GM19324 (cell line): Measurements from ENCODE around the gene PLEKHG5.

Source experiments
- ATAC-seq: cut with Tn5 transposase; IDR thresholded peaks from one replicate; pipeline ENCODE4 v1.9.1; 2021; ENCODE audit warnings: mild to moderate bottlenecking, moderate library complexity; ENCODE audit not compliant: unreplicated experiment, low FRiP score

PLEKHG5 gene

DNA sequence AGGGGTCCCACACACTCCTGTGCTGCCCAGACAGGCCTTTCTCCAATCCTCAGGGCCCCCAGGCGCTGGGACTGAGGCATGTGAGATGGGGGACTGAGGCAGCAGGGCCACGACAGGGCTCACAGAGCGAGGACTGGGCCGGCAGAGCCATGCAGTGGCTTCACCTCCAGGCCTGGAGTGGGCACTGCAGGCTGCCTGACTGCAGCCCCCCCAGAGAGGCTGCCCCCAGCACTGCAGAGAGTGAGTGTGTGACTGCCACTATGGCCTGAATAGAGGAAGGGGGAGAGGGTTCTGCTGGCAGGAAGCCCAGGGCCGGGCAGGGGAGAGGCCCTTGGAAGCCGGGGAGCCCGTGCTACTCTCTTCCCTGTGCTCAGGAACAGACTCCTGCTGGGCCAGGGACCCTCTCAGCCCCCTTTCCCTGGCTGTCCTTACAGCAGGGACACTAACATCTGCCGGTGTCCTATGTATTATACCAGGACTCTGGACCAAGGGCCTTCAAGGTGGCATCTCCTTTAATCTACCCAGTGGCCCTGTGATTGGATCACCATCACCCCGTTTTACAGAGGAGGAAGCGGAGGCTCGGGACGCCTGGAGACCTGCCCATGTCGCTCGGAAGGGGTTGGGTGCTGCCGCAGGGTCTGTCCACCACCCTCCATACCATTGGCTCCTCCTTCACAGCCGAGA is 20.2 kb upstream of the PLEKHG5 start:
- no peak for ATAC-seq

GRCh38 chr1:6511056-6511455 is 19.6 kb upstream of the PLEKHG5 start:
- ATAC-seq: no peak

DNA sequence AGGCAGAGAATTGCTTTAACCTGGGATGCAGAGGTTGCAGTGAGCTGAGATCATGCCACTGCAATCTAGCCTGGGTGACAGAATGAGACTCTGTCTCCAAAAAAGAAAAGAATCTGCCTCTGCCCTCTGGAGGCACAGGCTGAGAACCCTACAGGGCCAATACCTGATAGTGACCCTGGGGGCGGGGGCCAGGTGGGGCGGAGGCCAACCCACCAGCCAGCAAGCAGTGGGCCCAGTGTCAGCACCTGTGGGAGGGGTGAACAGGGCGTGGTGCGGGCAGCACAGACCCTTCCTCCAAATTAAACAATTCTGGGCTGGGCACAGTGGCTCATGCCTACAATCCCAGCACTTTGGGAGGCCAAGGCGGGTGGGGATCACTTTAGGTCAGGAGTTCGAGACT is 19.0 kb upstream of the PLEKHG5 start:
- no peak for ATAC-seq

GRCh38 chr1:6509919-6510291 is 18.4 kb upstream of the PLEKHG5 start:
- no peak for ATAC-seq

DNA sequence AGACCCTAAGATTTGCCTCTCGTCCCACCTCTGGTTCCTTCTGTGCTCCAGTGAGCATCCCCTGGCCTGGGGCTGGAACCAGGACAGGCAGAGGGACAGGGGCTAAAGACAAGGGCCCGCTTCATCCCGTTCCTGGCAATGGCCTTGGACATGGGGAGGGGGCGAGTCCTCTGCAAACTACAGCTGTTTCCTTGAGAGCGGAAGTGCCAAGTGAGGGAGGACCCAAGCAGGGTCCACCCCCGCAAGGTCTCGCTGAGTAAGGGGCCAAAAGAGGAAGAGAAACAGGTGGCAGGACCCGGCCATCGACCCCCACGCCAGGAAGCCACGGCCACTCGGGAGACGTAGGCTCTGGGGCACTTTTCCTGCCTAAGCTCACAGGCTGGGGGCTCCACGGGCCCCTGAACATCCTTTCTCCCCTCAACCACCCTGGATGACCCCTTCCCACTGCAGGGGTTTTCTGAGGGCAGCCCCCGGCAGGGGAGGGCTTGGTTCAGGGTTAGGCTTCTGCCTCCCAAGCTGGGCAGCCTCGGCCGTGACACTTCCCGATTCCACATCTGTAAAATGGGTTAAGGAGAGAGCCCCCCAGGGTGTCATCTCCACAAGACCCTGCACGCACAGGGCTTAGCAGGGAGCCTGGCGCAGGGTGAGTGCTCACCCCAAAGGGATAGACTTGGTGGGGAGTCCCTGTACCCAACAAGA is 17.9 kb upstream of the PLEKHG5 start:
- ATAC-seq: no peak

- no peak for ATAC-seq
Observed at GRCh38 chr1:6508816-6509189, 17.3 kb upstream of the PLEKHG5 start.

GRCh38 chr1:6508154-6508815 is 16.8 kb upstream of the PLEKHG5 start:
- ATAC-seq: no peak

GRCh38 chr1:6507461-6507911 is 16.0 kb upstream of the PLEKHG5 start:
- no peak for ATAC-seq

- no peak for ATAC-seq
Observed at GRCh38 chr1:6507037-6507428, 15.6 kb upstream of the PLEKHG5 start.

- ATAC-seq: no peak
Observed at GRCh38 chr1:6506210-6507036, 15.0 kb upstream of the PLEKHG5 start.

DNA sequence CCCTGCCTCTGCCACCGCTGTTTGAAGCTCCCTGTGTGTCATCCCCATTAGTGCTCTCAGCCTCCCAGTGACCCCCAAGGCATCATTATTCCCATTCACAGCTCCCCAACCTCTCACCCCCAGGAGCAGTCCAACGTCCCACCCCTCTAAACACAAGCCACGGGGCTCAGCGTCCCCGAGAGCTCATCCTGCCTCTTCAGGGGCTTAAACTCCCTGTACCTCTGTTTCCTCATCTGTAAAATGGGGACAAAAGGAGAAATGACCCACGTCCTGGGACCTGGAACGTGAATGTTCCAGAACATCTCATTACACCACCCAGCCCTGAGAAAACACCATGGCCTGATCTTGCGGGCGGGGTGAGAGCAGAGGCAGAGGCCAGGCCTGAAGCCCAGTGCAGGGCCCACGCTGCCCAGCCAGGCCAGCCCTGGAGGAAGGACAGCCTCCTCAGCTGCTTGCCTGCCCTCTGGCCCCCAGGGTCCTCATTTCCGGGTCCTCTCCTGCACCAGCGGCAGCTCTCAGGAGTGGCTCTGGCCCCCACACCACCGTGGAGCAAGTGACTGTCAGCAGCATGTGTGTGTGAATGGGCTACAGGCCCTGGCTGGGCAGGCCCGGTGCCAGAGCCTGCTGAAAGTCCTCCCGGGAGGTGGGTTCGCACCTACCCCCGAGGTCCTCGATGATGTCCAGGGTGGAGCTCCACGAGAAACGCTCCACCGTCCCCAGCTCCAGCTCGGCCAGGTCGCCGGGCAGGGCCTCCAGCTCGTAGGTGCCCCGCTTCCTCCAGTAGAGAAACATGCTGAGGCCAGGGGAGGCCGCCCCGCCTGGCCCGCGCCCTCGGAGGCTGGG is 14.1 kb upstream of the PLEKHG5 start:
- no peak for ATAC-seq

DNA sequence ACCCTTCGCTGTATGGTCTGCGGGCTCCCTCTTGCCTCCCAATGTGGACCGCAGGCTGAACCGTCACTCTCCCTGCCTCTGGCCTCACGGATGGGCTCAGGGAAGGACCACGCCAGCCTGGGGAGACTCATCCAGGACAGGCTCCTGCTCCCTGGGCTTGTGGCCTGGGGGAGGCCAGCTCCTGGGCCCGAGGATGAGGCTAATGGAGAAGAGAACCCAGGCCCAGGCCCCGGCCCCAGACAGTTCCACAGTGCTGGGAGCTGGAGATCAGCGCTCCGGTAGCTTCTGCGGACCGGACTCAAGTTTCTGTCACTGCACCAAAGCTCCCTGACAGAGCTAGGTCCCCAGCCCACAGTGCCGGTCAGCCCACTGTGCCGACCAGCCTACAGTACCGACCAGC is 13.4 kb upstream of the PLEKHG5 start:
- no peak for ATAC-seq

DNA sequence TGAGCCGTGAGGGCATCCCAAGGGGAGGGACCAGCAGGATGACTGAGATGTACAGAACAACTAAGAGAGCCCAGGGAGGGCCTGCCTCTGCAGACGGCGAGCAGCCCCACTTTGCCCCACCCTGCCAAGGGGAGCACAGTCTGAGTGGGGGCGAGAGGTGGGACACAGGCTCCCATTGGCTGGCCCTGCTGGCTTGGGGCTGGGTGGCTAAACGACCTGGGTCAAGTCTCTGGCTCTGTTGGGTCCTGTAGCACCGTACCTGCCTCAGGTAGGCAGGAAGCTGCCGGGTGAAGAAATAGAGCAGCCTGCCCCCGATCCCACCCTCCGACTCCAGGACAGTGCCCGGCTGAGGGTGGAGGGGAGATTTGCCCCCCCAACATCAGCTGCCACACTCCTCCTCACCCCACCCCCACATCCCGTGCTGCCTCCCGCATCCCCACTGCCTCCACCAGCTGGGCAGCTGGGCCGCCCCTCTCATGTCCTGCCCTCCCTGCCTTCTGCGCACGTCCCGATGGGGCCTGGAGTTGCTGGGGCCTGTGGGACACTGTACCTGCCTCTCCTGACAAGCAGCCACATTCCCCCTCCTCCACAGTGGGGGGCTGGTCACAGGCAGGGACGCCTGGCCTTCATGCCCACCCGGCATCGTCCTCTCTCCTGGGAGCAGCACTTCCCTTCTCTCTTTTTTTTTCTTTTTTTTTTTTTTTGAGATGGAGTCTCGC is 12.6 kb upstream of the PLEKHG5 start:
- ATAC-seq: no peak

GRCh38 chr1:6502000-6502891 is 10.8 kb upstream of the PLEKHG5 start:
- no peak for ATAC-seq

- ATAC-seq: no peak
Observed at GRCh38 chr1:6501279-6501813, 9.9 kb upstream of the PLEKHG5 start.

- no peak for ATAC-seq
Observed at GRCh38 chr1:6500544-6501278, 9.2 kb upstream of the PLEKHG5 start.

DNA sequence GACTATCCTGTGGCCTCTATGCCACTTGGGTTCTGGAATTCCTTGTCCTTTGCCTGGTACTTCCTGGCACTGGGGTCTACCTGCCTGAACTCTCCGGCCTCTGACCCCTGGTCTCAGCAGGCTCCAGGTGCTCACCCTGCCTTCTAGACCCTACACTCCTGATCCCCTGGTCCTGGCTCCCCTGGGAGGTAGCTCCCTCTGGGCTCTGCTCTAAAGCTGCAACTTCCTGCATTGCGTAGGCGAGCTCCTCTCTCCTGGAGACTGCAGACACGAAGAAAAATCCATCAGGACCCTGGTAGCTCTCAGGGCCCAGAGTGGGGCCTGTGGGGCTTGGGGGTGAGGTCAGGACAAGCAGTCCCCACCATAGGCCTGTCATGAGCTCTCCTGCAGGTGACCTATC is 7.8 kb upstream of the PLEKHG5 start:
- no peak for ATAC-seq
